GM21515 (cell line): ENCODE results near the gene LRP3.
"Not testable (repeated sequence)": the region's sequence is repeated elsewhere in the genome, so short reads cannot be mapped to it uniquely, and the experiment has no call there.

ENCODE experiments used
- ATAC-seq: cut with Tn5 transposase; IDR thresholded peaks from one replicate; pipeline ENCODE4 v1.9.1; 2021; ENCODE audit not compliant: unreplicated experiment

The LRP3 gene

DNA sequence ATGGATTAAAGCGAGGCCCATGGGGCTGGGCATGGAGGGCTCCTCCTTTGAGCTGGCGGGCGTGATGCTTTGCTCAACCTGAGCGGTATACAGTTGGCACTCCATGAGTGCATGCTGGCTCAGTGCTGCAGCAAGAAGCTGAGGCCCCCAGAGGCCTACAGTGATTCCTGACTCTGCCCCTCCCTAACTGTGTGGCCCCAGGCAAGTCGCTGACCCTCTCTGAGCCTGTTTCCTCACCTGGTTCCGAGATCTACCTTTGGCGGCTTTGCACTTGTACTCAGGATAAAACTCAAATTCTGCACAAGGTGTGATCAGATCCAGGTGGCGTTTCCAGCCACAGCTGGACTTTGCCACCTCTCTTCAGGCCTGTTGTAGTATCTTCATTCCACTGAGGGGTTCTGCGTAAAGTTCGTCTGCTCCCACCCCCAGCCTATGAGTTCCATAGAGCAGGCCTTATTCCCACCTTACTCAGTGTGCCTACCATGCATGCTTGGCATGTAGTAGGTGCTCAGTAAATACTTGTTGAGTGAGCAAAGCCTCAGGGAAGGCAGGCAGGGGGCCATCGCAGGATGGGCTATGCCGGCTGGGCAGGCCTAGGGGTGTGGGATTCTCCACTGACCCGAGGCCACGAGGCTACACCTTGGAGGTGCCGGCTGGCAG lies 7.9 kb downstream of the LRP3 start:
- ATAC-seq = no peak

DNA sequence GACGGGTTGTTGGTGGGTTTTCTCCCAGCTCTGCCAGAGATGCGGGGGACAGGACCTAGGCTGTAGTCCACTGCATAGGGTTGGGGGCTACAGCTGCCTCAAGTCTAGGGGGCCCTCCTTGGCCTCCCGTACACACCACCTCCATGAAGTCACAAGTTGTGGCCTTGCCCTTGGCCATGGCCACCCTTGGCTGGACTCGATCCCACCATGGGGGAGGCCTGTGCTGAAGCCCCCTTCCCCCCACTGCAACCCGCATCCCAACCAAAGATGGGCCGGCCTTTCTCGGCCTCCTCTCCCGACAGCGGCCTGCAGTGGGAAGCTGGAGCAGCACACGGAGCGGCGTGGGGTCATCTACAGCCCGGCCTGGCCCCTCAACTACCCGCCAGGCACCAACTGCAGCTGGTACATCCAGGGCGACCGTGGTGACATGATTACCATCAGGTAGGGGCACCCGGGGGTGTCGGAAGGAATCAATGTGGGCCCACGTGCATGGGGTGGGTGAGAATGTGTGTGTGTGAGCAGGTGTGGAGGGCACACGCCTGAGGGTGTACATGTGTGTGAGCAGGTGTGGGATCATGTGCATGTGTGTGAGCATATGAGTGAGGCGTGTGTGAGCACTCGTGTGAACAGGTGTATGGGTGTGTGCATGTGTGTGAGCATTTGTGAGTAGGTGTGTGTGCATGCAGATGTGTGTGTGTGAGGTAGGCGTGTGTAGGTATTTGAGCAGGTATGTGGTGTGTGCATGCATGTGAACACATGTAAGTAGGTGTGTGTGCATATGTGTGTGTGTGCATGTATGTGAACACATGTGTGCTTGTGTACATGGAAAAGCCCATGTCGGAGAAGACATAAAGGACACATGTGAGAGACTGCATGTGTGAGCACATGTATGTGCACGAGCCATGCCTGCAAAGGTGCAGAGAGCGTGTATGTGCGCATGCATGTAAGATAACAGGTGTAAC lies 8.7 kb downstream of the LRP3 start:
- no peak for ATAC-seq

DNA sequence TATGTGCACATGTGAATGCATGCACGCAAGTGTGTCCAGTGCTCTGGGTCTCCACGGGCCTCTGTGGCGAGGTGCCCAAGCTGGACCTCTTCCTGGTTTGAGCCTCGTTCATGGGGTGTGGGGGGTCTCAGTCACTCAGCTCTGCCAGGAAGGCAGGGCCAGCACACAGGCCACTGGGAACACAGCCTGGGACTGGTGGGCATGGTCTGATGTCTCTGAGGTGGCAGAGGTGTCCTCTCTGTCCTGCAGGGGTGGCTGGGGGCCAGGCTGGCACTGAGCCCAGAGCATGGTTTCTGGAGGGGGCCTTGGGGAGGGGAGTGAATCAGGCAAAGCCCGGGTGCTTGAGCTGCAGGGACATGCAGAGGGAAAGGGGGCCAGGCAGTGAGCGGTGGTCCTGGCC lies 9.4 kb downstream of the LRP3 start:
- ATAC-seq = no peak

DNA sequence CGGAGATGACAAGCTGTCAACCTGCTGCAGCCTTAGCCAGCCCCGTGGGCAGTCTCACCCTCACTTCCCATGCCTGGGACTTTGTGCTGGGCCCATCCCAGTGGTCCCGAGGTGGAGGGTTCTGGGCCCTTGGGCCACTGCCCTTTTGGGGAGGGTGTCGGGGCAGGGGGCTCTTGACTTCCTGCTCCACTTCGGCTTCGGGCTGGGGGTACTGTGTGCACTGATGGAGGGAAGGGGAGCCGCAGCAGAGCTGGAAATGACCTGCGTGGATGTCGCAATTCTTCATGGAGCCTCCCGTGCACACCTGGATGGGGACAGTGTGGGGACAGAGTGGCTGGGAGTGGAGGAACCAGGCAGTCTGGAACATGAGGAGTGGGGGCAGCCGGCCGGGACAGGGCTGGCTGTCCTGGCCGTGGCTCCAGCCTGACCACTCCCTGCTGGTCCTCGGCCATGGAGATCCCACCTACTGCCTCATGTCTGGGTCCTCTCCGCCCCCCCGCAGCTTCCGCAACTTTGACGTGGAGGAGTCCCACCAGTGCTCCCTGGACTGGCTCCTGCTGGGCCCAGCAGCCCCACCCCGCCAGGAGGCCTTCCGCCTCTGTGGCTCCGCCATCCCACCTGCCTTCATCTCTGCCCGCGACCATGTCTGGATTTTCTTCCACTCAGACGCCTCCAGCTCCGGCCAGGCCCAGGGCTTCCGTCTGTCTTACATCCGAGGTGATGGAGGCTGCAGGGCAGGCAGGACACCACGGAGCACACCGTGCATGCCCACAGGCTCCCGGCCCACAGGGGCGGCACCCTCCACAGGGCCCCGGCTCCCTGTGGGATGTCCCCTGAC lies 10.2 kb downstream of the LRP3 start:
- ATAC-seq = no peak

DNA sequence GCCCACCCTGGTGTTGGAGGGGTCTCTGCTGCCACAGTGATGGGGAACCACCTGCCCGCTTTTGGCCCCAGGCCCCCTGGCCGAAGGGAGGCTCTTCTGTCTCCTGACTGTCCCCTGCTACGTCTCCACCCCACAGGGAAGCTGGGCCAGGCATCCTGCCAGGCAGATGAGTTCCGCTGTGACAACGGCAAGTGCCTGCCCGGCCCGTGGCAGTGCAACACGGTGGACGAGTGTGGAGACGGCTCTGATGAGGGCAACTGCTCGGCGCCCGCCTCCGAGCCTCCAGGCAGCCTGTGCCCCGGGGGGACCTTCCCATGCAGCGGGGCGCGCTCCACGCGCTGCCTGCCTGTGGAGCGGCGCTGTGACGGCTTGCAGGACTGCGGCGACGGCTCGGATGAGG lies 11.0 kb downstream of the LRP3 start:
- no peak for ATAC-seq

DNA sequence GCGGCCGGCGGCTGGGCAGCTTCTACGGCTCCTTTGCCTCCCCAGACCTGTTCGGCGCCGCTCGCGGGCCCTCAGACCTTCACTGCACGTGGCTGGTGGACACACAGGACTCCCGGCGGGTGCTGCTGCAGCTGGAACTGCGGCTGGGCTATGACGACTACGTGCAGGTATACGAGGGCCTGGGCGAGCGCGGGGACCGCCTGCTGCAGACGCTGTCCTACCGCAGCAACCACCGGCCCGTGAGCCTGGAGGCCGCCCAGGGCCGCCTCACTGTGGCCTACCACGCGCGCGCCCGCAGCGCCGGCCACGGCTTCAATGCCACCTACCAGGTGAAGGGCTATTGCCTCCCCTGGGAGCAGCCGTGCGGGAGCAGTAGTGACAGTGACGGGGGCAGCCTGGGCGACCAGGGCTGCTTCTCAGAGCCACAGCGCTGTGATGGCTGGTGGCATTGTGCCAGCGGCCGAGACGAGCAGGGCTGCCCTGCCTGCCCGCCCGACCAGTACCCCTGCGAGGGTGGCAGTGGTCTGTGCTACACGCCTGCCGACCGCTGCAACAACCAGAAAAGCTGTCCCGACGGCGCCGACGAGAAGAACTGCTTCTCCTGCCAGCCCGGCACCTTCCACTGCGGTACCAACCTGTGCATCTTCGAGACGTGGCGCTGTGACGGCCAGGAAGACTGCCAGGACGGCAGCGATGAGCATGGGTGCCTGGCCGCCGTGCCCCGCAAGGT lies 11.6 kb downstream of the LRP3 start:
- ATAC-seq = no peak

DNA sequence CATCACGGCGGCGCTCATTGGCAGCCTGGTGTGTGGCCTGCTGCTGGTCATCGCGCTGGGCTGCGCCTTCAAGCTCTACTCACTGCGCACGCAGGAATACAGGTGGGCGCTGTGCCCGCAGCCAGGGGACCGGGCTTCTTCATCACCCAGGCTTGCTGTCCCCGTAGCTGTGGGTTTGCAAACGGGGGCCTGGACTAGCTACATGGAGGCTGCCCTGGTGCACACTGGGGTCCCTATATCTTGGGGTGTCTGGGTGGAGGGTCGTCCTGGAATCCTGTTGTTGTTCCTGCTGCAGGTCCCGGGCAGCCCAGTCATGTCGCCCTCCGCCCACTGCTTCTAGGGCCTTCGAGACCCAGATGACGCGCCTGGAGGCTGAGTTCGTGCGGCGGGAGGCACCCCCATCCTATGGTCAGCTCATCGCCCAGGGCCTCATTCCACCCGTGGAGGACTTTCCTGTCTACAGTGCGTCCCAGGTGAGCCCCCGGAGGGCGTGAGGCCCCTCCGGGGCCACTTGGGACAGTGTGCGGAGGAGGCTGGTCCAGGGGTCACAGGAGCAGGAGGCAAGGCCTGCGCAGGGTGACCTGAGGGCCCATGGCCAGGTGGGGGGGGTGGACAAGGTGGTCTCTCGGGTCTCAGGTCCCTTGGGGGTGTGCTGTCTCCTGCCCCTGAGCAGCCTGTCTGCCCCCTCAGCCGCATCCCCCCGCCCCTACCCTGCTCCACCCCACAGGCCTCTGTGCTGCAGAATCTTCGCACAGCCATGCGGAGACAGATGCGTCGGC lies 12.3 kb downstream of the LRP3 start:
- no peak for ATAC-seq

DNA sequence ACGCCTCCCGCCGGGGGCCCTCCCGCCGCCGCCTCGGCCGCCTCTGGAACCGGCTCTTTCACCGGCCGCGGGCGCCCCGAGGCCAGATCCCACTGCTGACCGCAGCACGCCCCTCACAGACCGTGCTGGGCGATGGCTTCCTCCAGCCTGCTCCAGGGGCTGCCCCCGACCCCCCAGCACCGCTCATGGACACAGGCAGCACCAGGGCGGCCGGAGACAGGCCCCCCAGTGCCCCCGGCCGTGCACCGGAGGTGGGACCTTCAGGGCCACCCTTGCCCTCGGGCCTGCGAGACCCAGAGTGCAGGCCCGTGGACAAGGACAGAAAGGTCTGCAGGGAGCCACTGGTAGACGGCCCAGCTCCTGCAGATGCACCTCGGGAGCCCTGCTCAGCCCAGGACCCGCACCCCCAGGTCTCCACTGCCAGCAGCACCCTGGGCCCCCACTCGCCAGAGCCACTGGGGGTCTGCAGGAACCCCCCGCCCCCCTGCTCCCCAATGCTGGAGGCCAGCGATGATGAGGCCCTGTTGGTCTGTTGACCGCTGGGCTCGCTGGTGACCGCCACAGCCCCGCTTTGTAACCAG lies 13.0 kb downstream of the LRP3 start:
- ATAC-seq = no peak

DNA sequence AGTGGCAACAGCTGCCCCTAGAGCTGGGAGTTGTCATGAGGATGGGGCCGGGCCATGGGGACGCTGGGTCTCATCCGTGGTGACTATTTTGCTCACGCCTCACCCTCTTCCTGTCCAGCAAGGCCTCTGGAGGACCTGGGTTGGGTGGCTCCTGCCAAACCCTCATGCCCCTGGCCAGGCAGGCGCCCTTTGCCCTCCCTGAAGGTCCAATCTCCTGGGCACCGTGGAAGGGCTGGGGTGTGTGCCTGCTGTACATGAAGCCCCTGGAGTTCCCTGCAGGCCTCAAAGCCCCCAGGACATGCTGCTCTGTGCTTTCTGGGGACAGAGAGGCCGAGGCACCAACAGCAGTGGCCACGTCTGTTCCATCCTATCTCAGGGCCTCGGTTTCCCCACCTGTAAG lies 13.8 kb downstream of the LRP3 start:
- no peak for ATAC-seq

DNA sequence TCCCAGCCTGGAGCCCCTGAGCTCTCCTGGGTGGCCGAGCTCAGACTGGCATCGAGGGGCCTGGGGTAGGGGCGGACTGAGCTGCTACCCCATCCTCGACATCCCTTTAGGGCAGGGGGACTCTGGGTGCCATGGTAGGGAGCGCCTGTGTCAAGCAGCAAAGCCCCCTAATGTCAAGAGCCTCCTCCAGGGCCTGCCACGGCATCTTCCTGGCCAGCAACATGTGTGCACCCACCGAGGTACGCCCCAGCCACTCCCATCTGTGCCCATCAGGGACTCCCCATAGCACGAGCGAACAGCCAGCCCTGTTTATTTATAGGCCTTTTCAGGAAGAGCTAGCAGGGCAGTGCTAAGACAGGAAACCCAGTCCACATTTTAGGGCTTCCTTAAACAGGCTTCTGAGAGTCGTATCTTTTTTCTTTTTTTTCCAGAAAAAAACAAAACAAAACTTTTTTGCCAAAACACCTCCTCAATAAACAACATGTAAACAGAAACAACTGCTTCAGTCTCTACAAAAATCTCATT lies 14.3 kb downstream of the LRP3 start:
- ATAC-seq = no peak

DNA sequence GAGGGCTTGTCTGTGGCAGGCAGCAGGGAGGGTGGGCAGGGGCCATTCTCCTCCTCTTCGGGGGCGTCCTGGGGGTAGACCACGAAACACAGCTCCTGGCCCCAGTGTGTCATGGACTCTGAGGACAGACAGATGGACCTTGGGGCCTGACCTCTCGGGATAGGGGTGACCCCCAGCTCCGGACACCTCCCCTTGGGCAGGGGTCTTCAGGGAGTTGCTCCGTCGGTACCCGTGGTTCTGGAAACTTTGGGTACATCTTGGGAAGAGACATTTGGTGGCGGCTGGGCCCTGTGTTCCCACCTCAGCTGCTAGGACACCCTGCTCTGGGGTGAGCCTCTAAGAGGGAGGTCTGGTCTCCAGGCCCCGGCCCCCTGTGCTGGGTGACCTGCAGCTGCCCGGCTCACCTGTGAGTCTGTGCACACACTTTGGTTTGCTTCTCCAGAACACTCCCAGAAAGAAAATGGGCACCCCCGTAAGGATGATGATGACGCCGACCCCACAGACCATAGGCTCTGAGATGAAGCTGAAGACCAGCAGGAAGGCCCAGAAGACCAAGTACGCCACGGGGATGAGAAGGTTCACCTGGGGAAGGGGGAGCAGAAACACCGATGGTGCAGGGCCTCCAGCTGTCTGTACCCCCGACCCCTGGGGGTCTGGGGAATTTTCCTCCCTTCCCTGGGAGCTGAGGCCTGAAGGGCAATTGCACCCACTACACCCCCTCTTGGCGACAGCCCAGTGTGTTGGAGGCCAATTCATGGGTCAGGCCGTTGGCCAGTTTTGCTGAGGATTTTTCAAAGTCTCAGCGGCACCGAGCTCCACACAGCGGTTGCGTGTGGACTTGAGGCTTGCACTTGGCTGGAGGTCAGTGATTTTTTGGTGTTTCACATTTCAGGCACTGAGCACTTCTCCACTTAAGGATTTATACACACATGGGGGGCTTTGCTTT lies 15.0 kb downstream of the LRP3 start:
- ATAC-seq = no peak

DNA sequence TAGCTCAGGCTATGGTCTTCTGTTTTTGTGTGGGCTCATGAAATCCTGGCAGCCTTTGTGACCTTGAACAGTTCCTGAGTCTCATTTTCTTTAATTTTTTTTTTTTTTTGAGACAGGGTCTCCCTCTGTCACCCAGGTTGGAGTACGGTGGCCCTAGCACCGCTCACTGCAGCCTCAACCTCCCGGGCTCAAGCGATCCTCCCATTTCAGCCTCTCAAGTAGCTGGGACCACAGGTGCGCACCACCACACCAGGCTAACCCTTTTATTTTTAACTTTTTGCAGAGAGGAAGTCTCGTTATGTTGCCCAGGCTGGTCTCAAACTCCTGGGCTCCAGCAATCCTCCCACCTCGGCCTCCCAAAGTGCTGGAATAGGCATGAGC lies 15.7 kb downstream of the LRP3 start:
- not testable (repeated sequence) for ATAC-seq

DNA sequence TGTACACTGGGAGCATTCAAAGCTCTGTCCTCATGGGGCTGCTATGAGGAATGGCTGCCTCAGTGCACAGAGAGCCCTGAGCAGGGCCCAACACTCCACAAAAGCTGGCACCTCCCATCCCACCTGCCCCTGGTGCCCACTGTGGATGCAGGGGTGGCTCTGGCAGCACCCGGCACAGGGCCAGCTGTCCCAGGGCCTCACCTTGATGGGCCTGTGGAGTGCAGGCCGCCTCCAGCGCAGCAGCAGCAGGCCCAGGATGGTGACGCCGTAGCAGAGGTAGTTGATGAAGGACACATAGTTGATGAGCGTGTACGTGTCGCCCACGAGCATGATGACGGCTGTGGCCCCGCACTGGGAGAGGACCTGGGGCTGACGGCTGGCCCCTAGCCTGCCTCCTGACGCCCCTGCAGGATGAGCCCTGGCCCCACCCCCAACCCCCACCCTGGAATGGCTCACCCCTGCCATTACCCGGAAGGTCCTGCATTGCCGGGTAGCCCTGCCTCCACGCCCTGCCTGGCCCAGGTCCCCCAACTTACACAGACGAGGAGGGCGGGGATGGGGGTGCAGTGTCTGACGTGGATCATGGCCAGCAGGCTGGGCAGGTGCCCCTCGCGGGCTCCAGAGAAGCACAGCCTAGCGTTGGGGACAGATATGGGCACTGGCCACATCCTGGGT lies 16.3 kb downstream of the LRP3 start:
- no peak for ATAC-seq

DNA sequence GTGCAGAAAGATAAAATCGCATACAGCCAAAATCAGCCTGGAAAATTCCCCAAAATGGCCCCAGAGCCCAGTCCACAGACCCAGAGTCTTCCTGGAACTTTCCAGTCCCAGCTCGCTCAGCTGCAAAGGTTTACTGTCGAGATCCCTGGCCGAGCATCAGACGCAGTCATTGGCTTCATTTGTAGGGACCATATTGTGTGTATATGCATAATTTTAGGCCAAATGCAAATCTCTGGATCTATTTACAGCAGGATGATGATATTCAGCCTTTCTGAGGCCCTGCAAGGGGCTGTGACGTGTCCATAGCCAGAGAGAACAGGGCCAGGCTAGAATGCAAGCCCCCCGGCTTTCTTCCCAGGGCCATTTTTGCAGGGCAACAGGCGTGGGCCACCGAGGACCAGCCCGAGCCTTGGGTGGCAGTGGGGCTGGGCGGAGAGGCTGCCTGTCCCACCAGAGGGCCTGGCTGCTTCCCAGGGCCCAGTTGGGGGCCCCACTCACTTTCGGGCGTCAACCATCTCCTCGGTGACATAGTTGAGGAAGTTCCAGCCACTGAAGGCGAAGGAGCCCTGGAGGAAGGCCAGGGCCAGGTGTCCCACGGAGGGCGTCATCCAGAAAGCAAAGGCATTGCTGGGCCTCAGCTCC lies 17.8 kb downstream of the LRP3 start:
- no peak for ATAC-seq

DNA sequence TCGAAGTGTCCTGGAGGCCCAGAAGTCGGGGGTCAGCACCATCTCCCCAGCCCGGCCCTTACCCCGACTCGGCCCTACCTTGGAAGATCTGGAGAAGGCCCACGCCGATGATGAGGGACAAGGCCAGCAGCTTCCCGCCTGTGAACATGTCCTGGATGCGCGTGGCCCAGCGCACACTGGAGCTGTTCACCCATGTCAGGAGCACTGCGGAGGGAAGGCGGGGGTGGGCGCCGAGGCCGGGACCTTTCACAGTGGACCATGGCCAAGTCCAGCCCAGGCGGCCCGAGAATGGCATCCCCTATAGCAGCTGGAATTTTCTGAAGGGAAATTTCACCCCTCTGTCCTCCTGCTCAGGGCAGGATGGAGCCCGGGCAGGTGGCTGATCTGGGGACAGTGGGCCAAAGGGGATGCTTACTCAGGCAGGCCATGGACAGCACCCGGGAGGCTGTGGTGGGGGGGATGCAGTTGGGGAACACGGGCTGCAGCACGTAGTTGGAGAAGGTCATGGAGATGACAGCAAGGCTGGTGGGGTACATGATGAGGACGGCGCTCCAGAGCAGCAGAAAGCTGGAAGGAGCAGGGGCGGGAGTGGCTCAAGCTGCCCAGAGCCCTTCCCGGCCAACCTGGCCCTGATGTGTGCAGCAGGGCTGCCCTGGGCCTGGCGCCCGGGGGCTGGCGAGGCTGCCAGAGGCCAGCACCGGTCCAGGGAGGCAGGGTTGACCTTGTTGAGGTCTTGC lies 18.5 kb downstream of the LRP3 start:
- ATAC-seq = no peak

DNA sequence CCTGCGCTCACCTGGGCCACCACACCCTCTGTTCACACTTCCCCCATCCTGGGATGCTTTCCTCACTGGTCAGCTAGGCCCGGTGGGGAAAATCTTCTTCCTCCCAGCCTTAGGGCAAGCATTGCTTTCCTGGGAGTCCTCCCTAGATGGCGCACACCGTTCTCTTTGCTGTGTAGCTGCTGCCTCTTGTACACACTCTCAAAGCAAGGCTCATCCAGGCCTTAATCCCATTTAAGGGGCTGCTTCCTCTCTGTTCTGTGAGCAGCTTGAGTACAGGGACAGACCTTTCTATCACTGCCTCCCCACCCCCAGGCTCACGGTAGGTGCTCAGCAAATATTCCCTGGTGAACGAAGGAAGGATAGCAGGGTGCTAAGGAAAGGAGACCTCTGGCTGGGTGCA lies 20.5 kb downstream of the LRP3 start:
- no peak for ATAC-seq
